K562 (cell line): Measurements from ENCODE around the gene MECP2. TPM values are rescaled to one million over a fixed set of nuclear protein-coding genes. Genes with fewer than 3 reads are reported as not detected.

Experiments used
- ATAC-seq: fragments of 200-7000 bp; cut with Tn5 transposase; 3 replicates; pipeline ENCODE4 v1.9.1; 2020; ENCODE audit warnings: moderate library complexity
- BruUV-seq: library from RNA; stranded (reverse); fragments of 400-500 nt; replicated peaks from 2 replicates; lab custom pipeline; 2021; lab: Mats Ljungman, UMichigan
- CTCF ChIA-PET: fragments of 300-600 bp; formaldehyde crosslinking; extraction: SDS; loops from one replicate; lab custom pipeline; 2021; ENCODE audit warnings: low intra/inter-chr PET ratio; lab: Yijun Ruan, JAX
- POLR2A ChIA-PET: fragments of 300-600, 350-650 bp; sonication (Branson Sonifier 250); formaldehyde crosslinking; extraction: SDS; loops from one replicate; lab custom pipeline; 2021; ENCODE audit warnings: antibody characterized with exemption, inconsistent platforms; lab: Yijun Ruan, JAX
- DNase-seq, 4 experiments: peaks; one replicate each; pipeline versions ENCODE4 v3.0.0 to v3.0.0-alpha.2; 2011 to 2018; ENCODE audit warnings: low spot score in 3 of 4, mixed read lengths in 3 of 4; ENCODE audit errors: extremely low read depth in 1 of 4
- FAIRE-seq: peaks from 2 replicates; lab custom pipeline; 2011; peaks lifted over from hg19 to GRCh38; lab: Jason Lieb, UNC
- H2AFZ ChIP-seq: 2 replicates; pipeline ENCODE4 v1.6.0; 2011; ENCODE audit warnings: low read depth, low read length, control low read depth, inconsistent platforms
- H3K27ac ChIP-seq: fragments of 200-600 bp; 3 replicates; pipeline ENCODE4 v1.8.0; 2011; ENCODE audit warnings: low read depth, mild to moderate bottlenecking, control low read depth, inconsistent platforms, low read length, moderate library complexity, mixed read lengths; ENCODE audit errors: extremely low read depth
- H3K27me3 ChIP-seq, 2 experiments: fragments of 300-600 bp in 1 of 2; 2 replicates in 1 of 2; 3 replicates in 1 of 2; pipeline versions ENCODE4 v1.6.0 to v1.8.0; 2011; ENCODE audit warnings: inconsistent platforms in 2 of 2, low read length in 2 of 2, mild to moderate bottlenecking in 1 of 2, mixed read lengths in 1 of 2, moderate library complexity in 1 of 2; ENCODE audit not compliant: control insufficient read depth in 2 of 2, insufficient read depth in 2 of 2
- H3K36me3 ChIP-seq: fragments of 300-600 bp; 3 replicates; pipeline ENCODE4 v1.8.0; 2011; ENCODE audit warnings: mild to moderate bottlenecking, low read length, inconsistent platforms; ENCODE audit not compliant: control insufficient read depth, insufficient read depth
- H3K4me1 ChIP-seq, 2 experiments: fragments of 200-600 bp in 1 of 2; replicated peaks in 1 of 2; 2 replicates in 1 of 2; 3 replicates in 1 of 2; pipeline versions ENCODE4 v1.5.1 to v1.8.0; 2011; ENCODE audit warnings: inconsistent platforms in 2 of 2, low read length in 2 of 2, mild to moderate bottlenecking in 1 of 2, mixed read lengths in 1 of 2, moderate library complexity in 1 of 2; ENCODE audit not compliant: control insufficient read depth in 2 of 2, insufficient read depth in 2 of 2
- H3K4me2 ChIP-seq: 2 replicates; pipeline ENCODE4 v1.6.1; 2011; ENCODE audit warnings: low read length, control low read depth, inconsistent platforms, mixed read lengths; ENCODE audit not compliant: insufficient read depth
- H3K4me3 ChIP-seq: fragments of 200-600 bp; sonication (generic), shearing (Covaris generic); 2 replicates; pipeline ENCODE4 v1.5.1; 2016; ENCODE audit warnings: control low read depth, inconsistent platforms
- H3K79me2 ChIP-seq: fragments of 200-600 bp; 3 replicates; pipeline ENCODE4 v1.8.0; 2011; ENCODE audit warnings: low read length, inconsistent platforms; ENCODE audit not compliant: control insufficient read depth, insufficient read depth
- H3K9ac ChIP-seq, 2 experiments: 2 replicates each; pipeline versions ENCODE4 v1.6.0 to v1.6.1; 2011; ENCODE audit warnings: low read depth in 2 of 2, low read length in 2 of 2, control low read depth in 1 of 2, inconsistent platforms in 1 of 2, mild to moderate bottlenecking in 1 of 2, mixed read lengths in 1 of 2; ENCODE audit not compliant: insufficient read depth in 1 of 2
- H3K9me1 ChIP-seq: one replicate; pipeline ENCODE4 v1.6.0; 2011; ENCODE audit warnings: inconsistent platforms, mild to moderate bottlenecking, low read length, moderate library complexity; ENCODE audit not compliant: control insufficient read depth, insufficient read depth
- H3K9me3 ChIP-seq: replicated peaks from 2 replicates; pipeline ENCODE4 v1.5.1; 2011; ENCODE audit warnings: low read depth, low read length, inconsistent platforms; ENCODE audit not compliant: control insufficient read depth, insufficient read depth
- H4K20me1 ChIP-seq: replicated peaks from 2 replicates; pipeline ENCODE4 v1.6.1; 2011; ENCODE audit warnings: low read length, inconsistent platforms, mixed read lengths; ENCODE audit not compliant: control insufficient read depth, insufficient read depth
- CTBP1 ChIP-seq: fragments of 450-650 bp; IDR thresholded peaks from 2 replicates; pipeline ENCODE4 v1.6.1; 2016; ENCODE audit warnings: borderline replicate concordance
- EGR1 ChIP-seq: fragments of 450-650 bp; conservative IDR thresholded peaks from 2 replicates; pipeline ENCODE4 v1.6.1; 2017; ENCODE audit warnings: mild to moderate bottlenecking
- HMGN3 ChIP-seq: IDR thresholded peaks from 2 replicates; pipeline ENCODE4 v1.6.1; 2011; ENCODE audit warnings: borderline replicate concordance, low read depth, mild to moderate bottlenecking, mixed read lengths, low read length; ENCODE audit not compliant: insufficient read length; ENCODE audit errors: extremely low read depth
- HNRNPH1 ChIP-seq: fragments of 200-400 bp; formaldehyde crosslinking; optimal IDR thresholded peaks from 2 replicates; pipeline ENCODE3; 2017; ENCODE audit warnings: low read depth, mild to moderate bottlenecking, low read length, moderate library complexity
- MECOM ChIP-seq: fragments of 250-450 bp; sonication (Bioruptor Pico); IDR thresholded peaks from 2 replicates; pipeline ENCODE4 v1.8.0; 2022; ENCODE audit warnings: inconsistent platforms
- MEF2A ChIP-seq: IDR thresholded peaks from 2 replicates; pipeline ENCODE4 v1.6.1; 2011; ENCODE audit warnings: low read depth, mild to moderate bottlenecking, low read length, moderate library complexity; ENCODE audit not compliant: control insufficient read depth
- MIER1 ChIP-seq: fragments of 450-650 bp; IDR thresholded peaks from 2 replicates; pipeline ENCODE4 v1.6.1; 2016; ENCODE audit warnings: antibody characterized with exemption, mild to moderate bottlenecking, low read depth
- MYC ChIP-seq, 2 experiments: fragments of 250-450 bp in 1 of 2; sonication (Bioruptor Pico) in 1 of 2; IDR thresholded peaks; 2 replicates each; pipeline versions ENCODE4 v1.5.1 to v1.6.1; 2012 to 2021; ENCODE audit warnings: low read depth in 2 of 2, borderline replicate concordance in 1 of 2, improper control_type of control experiment in 1 of 2, low read length in 1 of 2, mild to moderate bottlenecking in 1 of 2, moderate library complexity in 1 of 2
- POLR2AphosphoS2 ChIP-seq: IDR thresholded peaks from 2 replicates; pipeline ENCODE4 v1.6.1; 2012; ENCODE audit warnings: low read length, improper control_type of control experiment
- SRF ChIP-seq, 2 experiments: fragments of 250-450, 450-650 bp in 1 of 2; sonication (Bioruptor Pico) in 1 of 2; sonication (generic) in 1 of 2; formaldehyde crosslinking; IDR thresholded peaks; 2 replicates each; pipeline versions ENCODE4 v1.5.0 to v1.5.1; 2020 to 2022; ENCODE audit warnings: mild to moderate bottlenecking in 1 of 2, missing genetic modification reagents in 1 of 2
- TCF7L2 ChIP-seq: fragments of 150-350 bp; IDR thresholded peaks from 2 replicates; pipeline ENCODE4 v1.6.1; 2016; ENCODE audit warnings: low read depth, mild to moderate bottlenecking, low read length, moderate library complexity
- ZBED1 ChIP-seq: IDR thresholded peaks from 2 replicates; pipeline ENCODE4 v1.6.1; 2014
- ZC3H11A ChIP-seq: IDR thresholded peaks from 2 replicates; pipeline ENCODE4 v1.6.1; 2012; ENCODE audit warnings: low read depth, low read length, improper control_type of control experiment
- WGBS: fragments of 100-300 bp; shearing (Covaris generic); methylation state at CpG from one replicate; pipeline ENCODE4 v1.1.6; 2016; ENCODE audit warnings: low coverage, mixed read lengths; ENCODE audit not compliant: insufficient coverage; ENCODE audit errors: missing lambda C conversion rate; 5-methylcytosine and 5-hydroxymethylcytosine counted together
- in situ Hi-C: fragments of 300-500 bp; cut with MboI; formaldehyde crosslinking; loops from 4 replicates; pipeline ENCODE4 v1.15.0; 2018; ENCODE audit warnings: inconsistent platforms, mixed read lengths
- intact Hi-C: fragments of 100-400 bp; cut with micrococcal nuclease; formaldehyde crosslinking; loops from 2 replicates; pipeline ENCODE4 v1.14.2; 2022
- polyA plus RNA-seq, 8 experiments: library from polyadenylated mRNA; depleted of rRNA in 4 of 8; stranded (reverse) in 5 of 8; unstranded in 3 of 8; fragments of >200 nt; fragmentation: Nextera tagmentation in 2 of 8; fragmentation: Illumina TruSeq in 1 of 8; extraction: Ambion mirVana in 2 of 8; extraction: Trizol in 1 of 8; gene quantifications; 2 replicates each; pipeline versions ENCODE4 v1.2.1 to v1.2.3, GENCODE V29; 2011 to 2014; ENCODE audit warnings: inconsistent platforms in 1 of 8, missing spikeins in 1 of 8
- total RNA-seq, 7 experiments: library from RNA; depleted of rRNA in 6 of 7; stranded (reverse); fragments of >200 nt in 6 of 7; fragmentation: Illumina TruSeq in 2 of 7; extraction: Trizol in 2 of 7; gene quantifications; 2 replicates each; pipeline versions ENCODE4 v1.2.1 to v1.2.3, GENCODE V29; 2011 to 2021; ENCODE audit warnings: low replicate concordance in 1 of 7
- TF ChIP-seq, protein P1 (sequence below): fragments of 250-450 bp; sonication (Bioruptor Pico); IDR thresholded peaks from 2 replicates; pipeline ENCODE4 v1.5.0; 2021
- TF ChIP-seq, protein P2 (sequence below), 2 experiments: fragments of 450-650 bp; conservative IDR thresholded peaks; 2 replicates each; pipeline ENCODE4 v1.6.1; 2017; ENCODE audit warnings: mild to moderate bottlenecking in 2 of 2, moderate library complexity in 2 of 2
- TF ChIP-seq, protein P3 (sequence below), 2 experiments: fragments of 450-650 bp; IDR thresholded peaks; 2 replicates each; pipeline ENCODE4 v1.6.1; 2016

The MECP2 gene
- total and polyA plus RNA-seq, 9 of the 15 experiments (the other 6 are each of a cell fraction or from before 2014, with no cell fraction given), result 2.1 to 50.9 (median 30.5) TPM

DNA sequence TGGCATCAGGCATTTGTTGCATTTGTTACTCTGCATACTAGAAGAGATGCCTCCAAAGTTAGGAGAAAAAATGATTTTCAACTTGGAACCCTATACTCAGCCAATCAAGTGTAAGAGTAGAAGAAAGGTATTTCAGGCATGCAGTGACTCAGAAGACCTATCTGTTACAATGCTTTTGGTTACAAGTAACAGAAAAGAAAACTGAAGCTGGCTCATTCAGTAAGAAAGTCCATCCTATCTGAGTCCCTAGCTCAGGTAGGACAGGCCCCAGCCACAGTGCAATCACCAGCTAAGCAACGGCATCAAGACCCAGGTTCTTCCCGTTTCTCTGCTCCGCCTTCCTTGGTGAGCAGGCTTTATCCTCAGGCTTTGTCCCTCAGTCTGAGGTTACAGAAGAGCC, 23.3 kb downstream of the MECP2 start:
- H3K4me2 ChIP-seq, result no peak overlapping the region

More for the DNA sequence above, 23.3 kb downstream of the MECP2 start:
- H3K27ac ChIP-seq, result peak overlapping the region; percentile 10; the same call in 1 of the 3 replicates
- H3K9me3 ChIP-seq, result no peaks in the 10 kb centered on the region
- POLR2A ChIA-PET, result interaction anchor here (0.6 to 1.0 kb wide), 3 partner anchors 10 to 18 kb away, joined by 3 to 4 read pairs (median 3); no protein-coding TSS in a partner anchor
- peaks cover 13% of the 10 kb centered on the region; the same call in 1 of the 2 replicates for H4K20me1 ChIP-seq
- peaks cover 0 to 8% of the 10 kb centered on the region in 2 experiments; a peak in 2 of 5 replicates for H3K4me1 ChIP-seq
- DNase-seq (no peak), ATAC-seq (peak; percentile 66)
- H2AFZ ChIP-seq, result no peak overlapping the region
- H3K36me3 ChIP-seq, result peaks cover 44% of the 10 kb centered on the region
- H3K27me3 ChIP-seq, result no peaks in the 10 kb centered on the region
- intact Hi-C loops, result no loop called here
- 71% methylated on average over 2 of the region's 3 CpGs for WGBS
- H3K4me3 ChIP-seq, result no peak overlapping the region
- H3K79me2 ChIP-seq, result peaks cover 90% of the 10 kb centered on the region
- TF ChIP-seq SRF (CRISPR knock-in tag; IDR thresholded peaks at IDR 0.05) (no peak), MEF2A (no peak), ZC3H11A (no peak), POLR2AphosphoS2 (no peak), ZBED1 (no peak), HNRNPH1 (no peak), EGR1 (no peak), CTBP1 (no peak), MIER1 (no peak), MECOM (CRISPR knock-in tag) (no peak), TCF7L2 (no peak), HMGN3 (no peak), MYC (IDR thresholded peaks at IDR 0.05; ENCODE audit: low read depth, low read length) (no peak), MYC (CRISPR knock-in tag; IDR thresholded peaks at IDR 0.05; ENCODE audit: borderline replicate concordance, low read depth) (no peak)
- TF ChIP-seq, protein P1, sequence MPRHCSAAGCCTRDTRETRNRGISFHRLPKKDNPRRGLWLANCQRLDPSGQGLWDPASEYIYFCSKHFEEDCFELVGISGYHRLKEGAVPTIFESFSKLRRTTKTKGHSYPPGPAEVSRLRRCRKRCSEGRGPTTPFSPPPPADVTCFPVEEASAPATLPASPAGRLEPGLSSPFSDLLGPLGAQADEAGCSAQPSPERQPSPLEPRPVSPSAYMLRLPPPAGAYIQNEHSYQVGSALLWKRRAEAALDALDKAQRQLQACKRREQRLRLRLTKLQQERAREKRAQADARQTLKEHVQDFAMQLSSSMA (CRISPR knock-in tag), result no peak
- TF ChIP-seq, protein P2, sequence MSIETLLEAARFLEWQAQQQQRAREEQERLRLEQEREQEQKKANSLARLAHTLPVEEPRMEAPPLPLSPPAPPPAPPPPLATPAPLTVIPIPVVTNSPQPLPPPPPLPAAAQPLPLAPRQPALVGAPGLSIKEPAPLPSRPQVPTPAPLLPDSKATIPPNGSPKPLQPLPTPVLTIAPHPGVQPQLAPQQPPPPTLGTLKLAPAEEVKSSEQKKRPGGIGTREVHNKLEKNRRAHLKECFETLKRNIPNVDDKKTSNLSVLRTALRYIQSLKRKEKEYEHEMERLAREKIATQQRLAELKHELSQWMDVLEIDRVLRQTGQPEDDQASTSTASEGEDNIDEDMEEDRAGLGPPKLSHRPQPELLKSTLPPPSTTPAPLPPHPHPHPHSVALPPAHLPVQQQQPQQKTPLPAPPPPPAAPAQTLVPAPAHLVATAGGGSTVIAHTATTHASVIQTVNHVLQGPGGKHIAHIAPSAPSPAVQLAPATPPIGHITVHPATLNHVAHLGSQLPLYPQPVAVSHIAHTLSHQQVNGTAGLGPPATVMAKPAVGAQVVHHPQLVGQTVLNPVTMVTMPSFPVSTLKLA (conservative IDR thresholded peaks at IDR 0.05), result no peak
- TF ChIP-seq, protein P3, sequence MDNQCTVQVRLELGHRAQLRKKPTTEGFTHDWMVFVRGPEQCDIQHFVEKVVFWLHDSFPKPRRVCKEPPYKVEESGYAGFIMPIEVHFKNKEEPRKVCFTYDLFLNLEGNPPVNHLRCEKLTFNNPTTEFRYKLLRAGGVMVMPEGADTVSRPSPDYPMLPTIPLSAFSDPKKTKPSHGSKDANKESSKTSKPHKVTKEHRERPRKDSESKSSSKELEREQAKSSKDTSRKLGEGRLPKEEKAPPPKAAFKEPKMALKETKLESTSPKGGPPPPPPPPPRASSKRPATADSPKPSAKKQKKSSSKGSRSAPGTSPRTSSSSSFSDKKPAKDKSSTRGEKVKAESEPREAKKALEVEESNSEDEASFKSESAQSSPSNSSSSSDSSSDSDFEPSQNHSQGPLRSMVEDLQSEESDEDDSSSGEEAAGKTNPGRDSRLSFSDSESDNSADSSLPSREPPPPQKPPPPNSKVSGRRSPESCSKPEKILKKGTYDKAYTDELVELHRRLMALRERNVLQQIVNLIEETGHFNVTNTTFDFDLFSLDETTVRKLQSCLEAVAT (IDR thresholded peaks at IDR 0.05), result no peak
- TF ChIP-seq, all 486 proteins: peak for 0
- in situ Hi-C loops, result no loop called here
- CTCF ChIA-PET, result no interaction called here
- H3K9ac ChIP-seq, result no peak overlapping the region; a peak in 1 of 4 replicates
- H3K9me1 ChIP-seq, result no peaks in the 10 kb centered on the region
- no peak for FAIRE-seq
- no TSS peak for BruUV-seq
